ENCODE measurements around the gene MTMR3. TPM values are rescaled to one million over a fixed set of nuclear protein-coding genes. Genes with fewer than 3 reads are reported as not detected.

MTMR3 gene
- total and polyA plus RNA-seq, 2 donors (not counting 1 experiment from before 2014, with no cell fraction given): 31.7 to 67.8 TPM

- Histone ChIP-seq H3K9ac (ENCODE audit: low read length) (no peak overlapping the region), H3K27me3 (replicated peaks in 1 of 4; ENCODE audit: control extremely low read depth in 1 of 4, control insufficient read depth in 3 of 4, insufficient read depth in 4 of 4, low read length in 3 of 4) (no peaks in the 10 kb centered on the region), H3K9me3 (ENCODE audit: control extremely low read depth in 1 of 3, control insufficient read depth in 2 of 3, insufficient read depth in 1 of 3, low read length in 2 of 3) (no peaks in the 10 kb centered on the region), H2AFZ (ENCODE audit: insufficient read depth, low read depth, low read length, poor library complexity, severe bottlenecking) (no peak overlapping the region), H3K4me2 (replicated peaks; ENCODE audit: low read depth, low read length, poor library complexity, severe bottlenecking) (no peak overlapping the region), H3K27ac (ENCODE audit: low read length in 2 of 2) (no peak overlapping the region), H3K4me1 (ENCODE audit: control insufficient read depth in 2 of 2, insufficient read depth in 2 of 2, low read length in 2 of 2) (peaks cover 3 to 6% of the 10 kb centered on the region in 2 donors), H4K20me1 (ENCODE audit: control insufficient read depth, insufficient read depth, low read length, poor library complexity, severe bottlenecking) (peaks cover 16% of the 10 kb centered on the region), H3K79me2 (ENCODE audit: control insufficient read depth, insufficient read depth, low read length) (peaks cover 29% of the 10 kb centered on the region), H3K36me3 (replicated peaks in 1 of 2; ENCODE audit: control extremely low read depth in 1 of 2, control insufficient read depth in 1 of 2, extremely low read depth in 1 of 2, insufficient read depth in 2 of 2, low read length in 1 of 2) (peaks cover 5 to 6% of the 10 kb centered on the region in 2 experiments), H3K4me3 (ENCODE audit: control extremely low read depth in 1 of 5, extremely low read depth in 1 of 5, insufficient read depth in 1 of 5, low read depth in 2 of 5, low read length in 4 of 5) (no peak overlapping the region)
- TF ChIP-seq EZH2 (IDR thresholded peaks at IDR 0.05; ENCODE audit: borderline replicate concordance, insufficient read depth, low read depth, low read length, poor library complexity, severe bottlenecking) (no peak), CTCF (IDR thresholded peaks at IDR 0.05) (no peak)
- Mint-ChIP-seq H3K27ac (no peak overlapping the region), H3K9me3 (ENCODE audit: insufficient read depth) (no peaks in the 10 kb centered on the region), H3K4me3 (no peak overlapping the region), H3K27me3 (no peaks in the 10 kb centered on the region), H3K4me1 (peaks cover 22% of the 10 kb centered on the region)
- ATAC-seq (ENCODE audit: low read depth): no peak
- ChIA-PET POLR2A (interaction anchor here (0.7 kb wide), 1 partner anchor 712 kb away, joined by 3 read pairs; no protein-coding TSS in a partner anchor), CTCF (no interaction called here)
- intact Hi-C loops (cut with micrococcal nuclease): no loop called here
- DNase-seq: no peak
These were observed 84.5 kb downstream of the MTMR3 start for GRCh38 chr22:29967461-29967860.

GRCh38 chr22:29971607-29972006, 88.6 kb downstream of the MTMR3 start:
- peaks cover 8% of the 10 kb centered on the region for H4K20me1 ChIP-seq (ENCODE audit: control insufficient read depth, insufficient read depth, low read length, poor library complexity, severe bottlenecking)
- Mint-ChIP-seq H3K27me3 (no peaks in the 10 kb centered on the region), H3K4me1 (no peaks in the 10 kb centered on the region), H3K9me3 (ENCODE audit: insufficient read depth) (no peaks in the 10 kb centered on the region), H3K27ac (no peak overlapping the region), H3K4me3 (no peak overlapping the region)
- DNase-seq (no peak), ATAC-seq (ENCODE audit: low read depth) (no peak)
- H3K9ac ChIP-seq (ENCODE audit: low read length): no peak overlapping the region
- ChIA-PET CTCF (no interaction called here), POLR2A (no interaction called here)
- no peaks in the 10 kb centered on the region for H3K9me3 ChIP-seq (ENCODE audit: control extremely low read depth in 1 of 3, control insufficient read depth in 2 of 3, insufficient read depth in 1 of 3, low read length in 2 of 3)
- no peaks in the 10 kb centered on the region for H3K27me3 ChIP-seq (replicated peaks in 1 of 4; ENCODE audit: control extremely low read depth in 1 of 4, control insufficient read depth in 3 of 4, insufficient read depth in 4 of 4, low read length in 3 of 4)
- 100% methylated on average over 2 of the region's 3 CpGs for WGBS (ENCODE audit: insufficient coverage)
- H3K36me3 ChIP-seq (replicated peaks in 1 of 2; ENCODE audit: control extremely low read depth in 1 of 2, control insufficient read depth in 1 of 2, extremely low read depth in 1 of 2, insufficient read depth in 2 of 2, low read length in 1 of 2): peaks cover 7 to 11% of the 10 kb centered on the region in 2 experiments
- H3K4me3 ChIP-seq (ENCODE audit: control extremely low read depth in 1 of 5, extremely low read depth in 1 of 5, insufficient read depth in 1 of 5, low read depth in 2 of 5, low read length in 4 of 5): no peak overlapping the region
- H3K27ac ChIP-seq (ENCODE audit: low read length in 2 of 2): no peak overlapping the region
- H3K4me1 ChIP-seq (ENCODE audit: control insufficient read depth in 2 of 2, insufficient read depth in 2 of 2, low read length in 2 of 2): no peaks in the 10 kb centered on the region
- TF ChIP-seq EZH2 (IDR thresholded peaks at IDR 0.05; ENCODE audit: borderline replicate concordance, insufficient read depth, low read depth, low read length, poor library complexity, severe bottlenecking) (no peak), CTCF (IDR thresholded peaks at IDR 0.05) (no peak)
- no peak overlapping the region for H2AFZ ChIP-seq (ENCODE audit: insufficient read depth, low read depth, low read length, poor library complexity, severe bottlenecking)
- no peak overlapping the region for H3K4me2 ChIP-seq (replicated peaks; ENCODE audit: low read depth, low read length, poor library complexity, severe bottlenecking)
- intact Hi-C loops (cut with micrococcal nuclease): no loop called here
- peaks cover 10% of the 10 kb centered on the region for H3K79me2 ChIP-seq (ENCODE audit: control insufficient read depth, insufficient read depth, low read length)
